Measurements from ENCODE around the gene NR2F6. TPM values are rescaled to one million over a fixed set of nuclear protein-coding genes. Genes with fewer than 3 reads are reported as not detected.
A peak's percentile ranks its signal among the peaks of the same experiment; 100 is the strongest.

NR2F6 gene
- polyA plus RNA-seq, 10 donors: 20.0 to 31.6 (median 23.4) TPM

DNA sequence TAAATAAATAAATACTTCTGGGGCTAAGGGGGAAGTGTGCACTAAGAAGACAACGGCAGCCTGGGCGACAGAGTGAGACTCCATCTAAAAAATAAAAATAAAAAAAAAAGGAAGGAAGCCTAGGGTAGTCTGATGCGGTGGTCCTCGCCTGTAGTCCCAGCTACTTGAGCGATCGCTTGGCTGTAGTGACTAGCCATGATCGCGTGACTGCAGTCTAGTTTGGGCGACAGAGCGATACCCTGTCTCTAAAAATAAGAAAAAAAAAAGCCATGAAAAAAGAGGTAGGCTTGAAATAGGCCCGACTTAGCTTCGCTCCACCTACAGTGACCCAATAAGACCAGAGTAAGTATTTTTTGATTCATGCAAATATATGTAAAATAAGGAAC lies 20.9 kb upstream of the NR2F6 start:
- no peak for DNase-seq

- no peak for DNase-seq
These were observed 20.3 kb upstream of the NR2F6 start for GRCh38 chr19:17266026-17266425.

- peak in 1 of 3 donors; percentile 48 for DNase-seq
These were observed 18.9 kb upstream of the NR2F6 start, which contains the start of gene USHBP1 for GRCh38 chr19:17264641-17264979. Gene USHBP1, minus strand, starts transcription at chr19:17264745. Its CDS starts 446 bp downstream, at chr19:17264299.

GRCh38 chr19:17263712-17264640 lies 18.3 kb upstream of the NR2F6 start:
- DNase-seq: no peak

DNA sequence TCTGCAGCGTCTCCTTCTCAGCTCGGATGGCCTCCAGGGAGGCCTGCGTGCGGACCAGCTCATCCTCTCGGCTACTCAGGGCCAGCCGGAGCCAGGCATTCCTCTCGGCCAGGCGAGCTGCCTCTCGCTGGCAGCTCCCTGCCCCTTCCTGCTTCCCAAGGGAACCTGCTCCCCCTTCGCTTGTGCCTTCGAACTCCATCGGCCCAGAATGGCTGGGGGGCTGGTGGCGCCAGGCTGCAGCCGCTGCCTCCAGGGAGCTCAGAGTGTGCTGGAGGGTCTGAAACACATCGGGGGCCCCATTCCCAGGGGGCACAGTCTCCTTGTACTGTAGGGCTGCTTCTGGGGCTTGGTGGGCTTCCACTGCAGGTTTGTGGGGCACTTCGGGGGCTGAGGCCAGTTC lies 16.8 kb upstream of the NR2F6 start:
- no peak for DNase-seq

DNA sequence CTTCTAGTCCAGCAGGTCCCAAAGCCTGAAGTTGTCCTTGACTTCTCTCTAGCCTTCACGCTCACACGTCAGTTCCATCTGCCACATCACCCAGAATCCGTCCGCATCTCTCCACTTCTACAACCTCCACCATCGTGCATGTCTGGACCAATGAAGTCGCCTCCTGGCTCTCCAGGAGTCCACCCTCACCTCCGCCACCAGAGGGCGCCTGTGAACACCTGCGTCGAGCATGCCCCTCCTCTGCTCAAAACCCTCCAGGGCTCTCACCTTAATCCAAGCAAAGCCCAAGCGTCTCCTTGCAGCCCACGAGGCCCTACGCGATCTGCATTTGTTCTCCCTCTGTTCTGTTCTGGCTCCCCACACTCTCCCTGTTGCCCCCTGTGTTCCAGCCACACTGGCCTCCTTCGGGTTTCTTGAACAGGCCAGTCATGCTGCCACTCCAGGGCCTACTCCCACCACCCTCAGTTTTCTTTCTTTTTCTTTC lies 15.2 kb upstream of the NR2F6 start:
- peak in 2 of 3 donors; percentile 56 to 63 for DNase-seq

GRCh38 chr19:17259934-17260333 lies 14.2 kb upstream of the NR2F6 start:
- DNase-seq: no peak

GRCh38 chr19:17259118-17259780 lies 13.5 kb upstream of the NR2F6 start:
- DNase-seq: peak in 1 of 3 donors; percentile 24

- no peak for DNase-seq
These were observed 10.4 kb upstream of the NR2F6 start for GRCh38 chr19:17256130-17256529.

GRCh38 chr19:17255150-17255621 lies 9.5 kb upstream of the NR2F6 start:
- no peak for DNase-seq

DNA sequence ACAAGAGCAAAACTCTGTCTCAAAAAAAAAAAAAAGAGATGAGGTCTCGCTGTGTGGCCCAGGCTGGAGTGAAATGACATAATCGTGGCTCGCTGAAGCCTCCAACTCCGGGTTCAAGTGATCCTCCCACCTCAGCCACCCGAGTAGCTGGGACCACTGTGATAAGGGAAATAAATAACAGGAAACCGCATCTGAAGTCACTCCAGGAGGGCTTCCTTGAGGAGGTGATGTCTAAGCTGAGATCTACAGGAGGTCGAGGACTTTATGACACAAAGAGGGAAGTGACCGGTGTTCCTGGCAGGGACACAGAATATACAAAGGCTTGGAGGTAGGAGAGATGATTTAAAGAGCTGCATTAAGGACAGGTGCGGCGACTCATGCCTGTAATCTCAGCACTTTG lies 8.9 kb upstream of the NR2F6 start:
- no peak for DNase-seq

GRCh38 chr19:17249887-17250548 lies 4.3 kb upstream of the NR2F6 start:
- no peak for DNase-seq

DNA sequence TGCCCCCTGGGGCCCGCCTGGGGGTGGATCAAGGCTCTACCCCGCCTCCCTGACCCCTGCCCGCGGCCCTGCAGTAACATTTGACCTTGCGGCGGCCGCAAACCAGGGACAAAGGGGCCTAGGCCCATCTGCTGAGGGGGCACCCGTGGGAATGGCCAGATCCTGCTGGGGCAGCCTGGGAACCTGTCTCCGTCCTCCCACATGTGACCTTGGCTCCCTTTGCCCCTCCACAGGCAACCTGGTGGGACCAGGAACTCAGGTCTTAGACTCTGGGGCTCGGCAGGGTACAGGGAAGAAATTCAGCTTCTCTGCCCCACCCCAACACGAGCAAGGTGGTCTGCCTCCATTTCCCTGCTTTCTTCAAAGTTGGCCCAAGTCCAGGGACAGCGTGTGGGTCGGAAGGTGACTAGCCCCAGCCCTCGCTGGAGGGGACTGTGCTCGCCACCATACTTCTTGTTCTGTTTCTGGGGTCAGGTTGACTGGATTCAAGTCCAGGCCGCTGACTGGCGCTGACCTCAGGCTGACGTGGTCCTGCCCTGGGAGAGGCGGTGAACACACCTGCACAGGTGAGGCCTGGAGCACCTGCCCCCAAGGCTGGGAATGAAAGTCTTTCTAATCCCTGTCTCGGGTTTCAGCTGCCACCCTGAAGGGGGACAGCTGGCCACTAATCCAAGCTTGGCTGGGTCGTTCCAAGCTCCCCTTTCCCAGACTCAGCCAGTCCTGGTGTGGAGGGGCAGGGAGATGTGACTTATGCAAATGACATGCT lies 2.5 kb upstream of the NR2F6 start:
- no peak for DNase-seq

DNA sequence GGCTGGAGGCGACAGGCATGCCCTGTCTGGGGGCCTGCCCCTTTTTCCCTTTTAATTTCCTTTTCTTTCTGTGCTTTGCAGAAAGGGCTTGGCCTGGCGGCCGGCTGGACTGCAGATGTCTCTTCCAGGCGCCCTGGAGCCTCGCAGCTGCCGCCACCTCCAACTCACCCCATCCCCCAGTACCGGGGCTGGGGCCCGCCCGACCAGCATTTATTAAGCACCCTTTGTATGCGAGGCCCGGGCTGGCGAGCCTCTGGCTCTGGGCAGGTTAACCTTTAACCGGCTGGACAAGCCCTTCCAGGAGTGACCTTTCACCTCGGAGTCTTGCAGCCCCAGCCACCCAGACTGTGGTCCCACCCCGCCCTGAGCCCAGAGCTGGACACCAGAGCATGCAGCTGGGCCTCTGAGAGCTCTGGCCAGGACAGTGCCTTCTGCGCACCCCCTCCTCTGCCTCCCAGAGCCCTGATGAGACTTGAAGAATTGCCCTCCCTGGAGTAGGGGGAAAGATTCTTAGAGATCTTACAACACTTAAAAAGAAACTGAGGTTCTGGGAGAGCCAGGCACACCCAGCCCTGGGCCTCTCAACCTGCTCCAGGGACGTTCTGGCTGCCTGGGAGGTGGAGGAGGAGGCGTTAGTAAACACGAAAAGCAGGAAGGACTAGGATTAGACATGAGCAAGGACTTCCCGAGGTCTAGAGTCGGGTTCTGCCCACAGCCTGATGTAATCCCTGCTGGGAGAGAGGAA lies 1.1 kb upstream of the NR2F6 start:
- DNase-seq: peak; percentile 28 to 93 (median 50)

- peak in 2 of 3 donors; percentile 29 to 58 for DNase-seq
These were observed 843 bp downstream of the NR2F6 start for GRCh38 chr19:17244618-17245534.

- DNase-seq: peak in 2 of 3 donors; percentile 35 to 64
These were observed 1.7 kb downstream of the NR2F6 start for GRCh38 chr19:17243830-17244617.

GRCh38 chr19:17243211-17243829 lies 2.4 kb downstream of the NR2F6 start:
- no peak for DNase-seq

All from muscle of back (tissue), 11 donors.